Stimulated activated CD4-positive, alpha-beta T cell treated with anti-CD3 and anti-CD28 coated beads, Interleukin-1b, Interleukin-23, amount 100 ng/mL, for 1 hour (primary cell): ENCODE data around the gene CRAMP1.

ENCODE experiments used
- DNase-seq, 2 donors: peaks; one replicate each; pipeline ENCODE4 v3.0.0-alpha.2; 2020; ENCODE audit warnings: low read depth in 2 of 2

CRAMP1 gene

GRCh38 chr16:1632638-1632970, 20.4 kb downstream of the CRAMP1 start:
- DNase-seq: no peak

- DNase-seq: no peak
Measured at GRCh38 chr16:1633310-1633709, 21.1 kb downstream of the CRAMP1 start.

GRCh38 chr16:1634541-1634940, 22.4 kb downstream of the CRAMP1 start:
- no peak for DNase-seq

- DNase-seq: no peak
Measured at GRCh38 chr16:1635070-1635469, 22.9 kb downstream of the CRAMP1 start.

- DNase-seq: no peak
Measured at GRCh38 chr16:1637526-1637925, 25.4 kb downstream of the CRAMP1 start.

- no peak for DNase-seq
Measured at GRCh38 chr16:1638757-1639156, 26.6 kb downstream of the CRAMP1 start.

- DNase-seq: no peak
Measured at GRCh38 chr16:1639282-1639681, 27.1 kb downstream of the CRAMP1 start.

- no peak for DNase-seq
Measured at GRCh38 chr16:1639860-1640259, 27.7 kb downstream of the CRAMP1 start.

- no peak for DNase-seq
Measured at GRCh38 chr16:1640261-1640941, 28.2 kb downstream of the CRAMP1 start.

- DNase-seq: no peak
Measured at GRCh38 chr16:1641261-1641660, 29.1 kb downstream of the CRAMP1 start.

- DNase-seq: no peak
Measured at GRCh38 chr16:1642148-1642547, 30.0 kb downstream of the CRAMP1 start.

- DNase-seq: no peak
Measured at GRCh38 chr16:1642753-1643152, 30.6 kb downstream of the CRAMP1 start.

- DNase-seq: no peak
Measured at GRCh38 chr16:1643521-1643920, 31.4 kb downstream of the CRAMP1 start.

- DNase-seq: no peak
Measured at GRCh38 chr16:1645914-1646525, 33.9 kb downstream of the CRAMP1 start.

- DNase-seq: no peak
Measured at GRCh38 chr16:1647856-1648255, 35.7 kb downstream of the CRAMP1 start.

GRCh38 chr16:1650131-1650530, 38.0 kb downstream of the CRAMP1 start:
- DNase-seq: no peak

GRCh38 chr16:1651094-1651973, 39.2 kb downstream of the CRAMP1 start:
- no peak for DNase-seq

GRCh38 chr16:1651974-1652312, 39.8 kb downstream of the CRAMP1 start:
- no peak for DNase-seq

- DNase-seq: no peak
Measured at GRCh38 chr16:1653023-1653422, 40.9 kb downstream of the CRAMP1 start.

- no peak for DNase-seq
Measured at GRCh38 chr16:1654505-1655268, 42.5 kb downstream of the CRAMP1 start.

GRCh38 chr16:1655269-1655807, 43.2 kb downstream of the CRAMP1 start:
- DNase-seq: no peak
